Left ventricle myocardium inferior (tissue), 1 donor: ENCODE results near the gene ST3GAL5. TPM values are rescaled to one million over a fixed set of nuclear protein-coding genes. Genes with fewer than 3 reads are reported as not detected.
A peak's percentile ranks its signal among the peaks of the same experiment; 100 is the strongest.

Source experiments
- DNase-seq: peaks from one replicate; pipeline ENCODE4 v3.0.0-alpha.2; 2020
- H3K27ac ChIP-seq: fragments of 200-600 bp; replicated peaks from 2 replicates; pipeline ENCODE4 v1.8.0; 2021
- H3K27me3 ChIP-seq: fragments of 200-600 bp; 2 replicates; pipeline ENCODE4 v1.8.0; 2021; ENCODE audit warnings: low read depth
- H3K36me3 ChIP-seq: fragments of 200-600 bp; 2 replicates; pipeline ENCODE4 v1.8.0; 2021
- H3K4me1 ChIP-seq: fragments of 200-600 bp; 2 replicates; pipeline ENCODE4 v1.8.0; 2021
- H3K4me3 ChIP-seq: fragments of 200-600 bp; 2 replicates; pipeline ENCODE4 v1.8.0; 2021; ENCODE audit warnings: mild to moderate bottlenecking, moderate library complexity
- H3K9me3 ChIP-seq: fragments of 200-600 bp; replicated peaks from 2 replicates; pipeline ENCODE4 v1.8.0; 2021
- intact Hi-C: fragments of 100-400 bp; cut with micrococcal nuclease; formaldehyde crosslinking; loops from one replicate; pipeline ENCODE4 v1.11.0; 2022
- total RNA-seq: library from RNA; stranded (reverse); fragmentation: NEBNext Ultra II Directional; extraction: Animal tissue kit (Norgen Biotek cat#: 25700); gene quantifications from one replicate; pipeline ENCODE4 v1.2.1, GENCODE V29; 2021
- TF ChIP-seq, protein P1 (sequence below): fragments of 200-600 bp; IDR thresholded peaks from 2 replicates; pipeline ENCODE4 v1.8.0; 2021; ENCODE audit warnings: antibody characterized with exemption, mild to moderate bottlenecking, borderline replicate concordance
- donor health status: DM: no; HTN: yes; CAD: no; lungs with severe emphysema.

Gene ST3GAL5
- total RNA-seq, 1 donor from 2014 or later: 4.2 TPM

DNA sequence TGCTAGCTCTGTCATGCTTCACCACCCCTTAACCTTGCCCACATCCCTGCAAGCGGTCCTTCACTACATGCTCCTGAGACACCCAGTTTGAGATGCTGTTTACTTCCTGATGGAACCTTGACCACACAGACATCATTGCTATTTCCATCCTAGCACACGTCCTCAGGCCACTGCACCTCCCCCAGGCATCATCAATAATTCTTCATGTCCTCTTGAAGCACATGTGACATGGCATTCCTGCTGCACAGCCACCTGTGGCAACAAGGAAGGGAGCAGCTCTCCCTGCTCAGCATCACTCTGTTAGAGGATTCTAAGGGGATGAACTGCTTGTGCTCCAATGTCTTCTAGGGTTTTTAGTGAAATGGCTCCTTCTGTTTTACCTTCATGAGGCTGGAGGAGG lies 26.1 kb upstream of the ST3GAL5 start:
- peaks cover 8% of the 10 kb centered on the region for H3K27me3 ChIP-seq
- intact Hi-C loops: no loop called here
- no peak overlapping the region for H3K27ac ChIP-seq
- no peaks in the 10 kb centered on the region for H3K36me3 ChIP-seq
- TF ChIP-seq, protein P1, sequence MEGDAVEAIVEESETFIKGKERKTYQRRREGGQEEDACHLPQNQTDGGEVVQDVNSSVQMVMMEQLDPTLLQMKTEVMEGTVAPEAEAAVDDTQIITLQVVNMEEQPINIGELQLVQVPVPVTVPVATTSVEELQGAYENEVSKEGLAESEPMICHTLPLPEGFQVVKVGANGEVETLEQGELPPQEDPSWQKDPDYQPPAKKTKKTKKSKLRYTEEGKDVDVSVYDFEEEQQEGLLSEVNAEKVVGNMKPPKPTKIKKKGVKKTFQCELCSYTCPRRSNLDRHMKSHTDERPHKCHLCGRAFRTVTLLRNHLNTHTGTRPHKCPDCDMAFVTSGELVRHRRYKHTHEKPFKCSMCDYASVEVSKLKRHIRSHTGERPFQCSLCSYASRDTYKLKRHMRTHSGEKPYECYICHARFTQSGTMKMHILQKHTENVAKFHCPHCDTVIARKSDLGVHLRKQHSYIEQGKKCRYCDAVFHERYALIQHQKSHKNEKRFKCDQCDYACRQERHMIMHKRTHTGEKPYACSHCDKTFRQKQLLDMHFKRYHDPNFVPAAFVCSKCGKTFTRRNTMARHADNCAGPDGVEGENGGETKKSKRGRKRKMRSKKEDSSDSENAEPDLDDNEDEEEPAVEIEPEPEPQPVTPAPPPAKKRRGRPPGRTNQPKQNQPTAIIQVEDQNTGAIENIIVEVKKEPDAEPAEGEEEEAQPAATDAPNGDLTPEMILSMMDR: no peak
- peaks cover 10% of the 10 kb centered on the region for H3K4me1 ChIP-seq
- no peak for DNase-seq
- H3K4me3 ChIP-seq: no peak overlapping the region
- no peaks in the 10 kb centered on the region for H3K9me3 ChIP-seq

GRCh38 chr2:85913884-85914881 lies 25.4 kb upstream of the ST3GAL5 start:
- peaks cover 14% of the 10 kb centered on the region for H3K27me3 ChIP-seq
- no peak for DNase-seq
- TF ChIP-seq, protein P1: no peak
- H3K4me1 ChIP-seq: peaks cover 10% of the 10 kb centered on the region
- no peaks in the 10 kb centered on the region for H3K36me3 ChIP-seq
- peak overlapping the region; percentile 51 for H3K27ac ChIP-seq
- no peaks in the 10 kb centered on the region for H3K9me3 ChIP-seq
- no peak overlapping the region for H3K4me3 ChIP-seq
- intact Hi-C loops: no loop called here

- Histone ChIP-seq H3K36me3 (no peaks in the 10 kb centered on the region), H3K9me3 (no peaks in the 10 kb centered on the region), H3K4me1 (peaks cover 19% of the 10 kb centered on the region), H3K4me3 (no peak overlapping the region), H3K27ac (peak overlapping the region; percentile 58), H3K27me3 (peaks cover 18% of the 10 kb centered on the region)
- intact Hi-C loops: no loop called here
- no peak for DNase-seq
- TF ChIP-seq, protein P1: no peak
Observed at GRCh38 chr2:85911814-85912692, 23.3 kb upstream of the ST3GAL5 start.

GRCh38 chr2:85911097-85911496 lies 22.3 kb upstream of the ST3GAL5 start:
- peaks cover 27% of the 10 kb centered on the region for H3K27me3 ChIP-seq
- intact Hi-C loops: no loop called here
- TF ChIP-seq, protein P1: no peak
- no peak for DNase-seq
- no peak overlapping the region for H3K4me3 ChIP-seq
- H3K36me3 ChIP-seq: no peaks in the 10 kb centered on the region
- peaks cover 19% of the 10 kb centered on the region for H3K4me1 ChIP-seq
- peak overlapping the region; percentile 58 for H3K27ac ChIP-seq
- no peaks in the 10 kb centered on the region for H3K9me3 ChIP-seq

DNA sequence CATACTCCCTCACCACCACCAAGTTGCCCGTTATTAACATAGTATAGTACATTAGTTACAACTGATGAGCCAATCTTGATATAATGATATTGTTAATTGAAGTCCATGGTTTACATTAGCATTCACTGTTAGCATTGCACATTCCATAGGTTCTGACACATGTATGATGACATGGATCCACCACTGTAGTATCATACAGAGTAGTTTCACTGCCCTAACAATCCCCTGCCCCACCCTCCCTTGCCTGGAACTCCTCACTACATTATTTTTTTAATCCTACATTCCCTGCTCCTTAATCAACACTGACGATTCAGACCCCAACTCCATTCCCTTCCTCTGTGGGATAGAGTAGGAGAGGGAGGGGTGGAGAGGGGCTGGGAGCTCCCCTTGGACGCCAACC lies 20.2 kb upstream of the ST3GAL5 start:
- H3K27ac ChIP-seq: no peak overlapping the region
- no peaks in the 10 kb centered on the region for H3K9me3 ChIP-seq
- peaks cover 19% of the 10 kb centered on the region for H3K4me1 ChIP-seq
- H3K27me3 ChIP-seq: peaks cover 40% of the 10 kb centered on the region
- H3K36me3 ChIP-seq: no peaks in the 10 kb centered on the region
- intact Hi-C loops: no loop called here
- TF ChIP-seq, protein P1: no peak
- no peak for DNase-seq
- H3K4me3 ChIP-seq: no peak overlapping the region
